ENCODE measurements around the gene GNAT2. TPM values are rescaled to one million over a fixed set of nuclear protein-coding genes. Genes with fewer than 3 reads are reported as not detected.

Gene GNAT2
- polyA plus RNA-seq, 1 experiment, result 0.09 TPM

GRCh38 chr1:109639063-109639840, 19.8 kb upstream of the GNAT2 start:
- Histone ChIP-seq H3K4me3 (ENCODE audit: low read depth, low read length) (no peak overlapping the region), H3K27me3 (ENCODE audit: control insufficient read depth, insufficient read depth, low read length) (no peaks in the 10 kb centered on the region), H3K36me3 (ENCODE audit: control insufficient read depth, insufficient read depth, low read length) (no peaks in the 10 kb centered on the region)
- TF ChIP-seq CTCF (IDR thresholded peaks at IDR 0.05; ENCODE audit: insufficient read depth, low read depth, low read length), result no peak
- CTCF ChIA-PET, result interaction anchor here (0.7 to 11.8 kb wide), 26 partner anchors 14 to 372 kb away, joined by 3 to 288 read pairs (median 7); partner anchors contain the start of genes AHCYL1, AMPD2, CYB561D1 and EPS8L3
- POLR2A ChIA-PET, result interaction anchor here (1.4 kb wide), 1 partner anchor 91 kb away, joined by 5 read pairs; the partner anchor contains the start of gene GNAI3
- DNase-seq (ENCODE audit: low read depth), result no peak

- ChIA-PET POLR2A (interaction anchor here (0.6 kb wide), 1 partner anchor 155 kb away, joined by 3 read pairs; no protein-coding TSS in a partner anchor), CTCF (interaction anchor here (0.6 to 11.8 kb wide), 8 partner anchors 12 to 348 kb away, joined by 3 to 288 read pairs (median 77); partner anchors contain the start of genes AHCYL1, AMPD2, GNAT2 and GSTM4)
- no peak for DNase-seq (ENCODE audit: low read depth)
- peaks cover 3% of the 10 kb centered on the region; the same call in 1 of the 2 replicates for H3K36me3 ChIP-seq (ENCODE audit: control insufficient read depth, insufficient read depth, low read length)
- H3K27me3 ChIP-seq (ENCODE audit: control insufficient read depth, insufficient read depth, low read length), result no peaks in the 10 kb centered on the region
- TF ChIP-seq CTCF (IDR thresholded peaks at IDR 0.05; ENCODE audit: insufficient read depth, low read depth, low read length), result no peak
- no peak overlapping the region for H3K4me3 ChIP-seq (ENCODE audit: low read depth, low read length)
These were observed 18.0 kb upstream of the GNAT2 start for GRCh38 chr1:109637446-109637845.

GRCh38 chr1:109636201-109636952, 17.0 kb upstream of the GNAT2 start:
- H3K36me3 ChIP-seq (ENCODE audit: control insufficient read depth, insufficient read depth, low read length), result peaks cover 9% of the 10 kb centered on the region
- TF ChIP-seq CTCF (IDR thresholded peaks at IDR 0.05; ENCODE audit: insufficient read depth, low read depth, low read length), result no peak
- DNase-seq (ENCODE audit: low read depth), result no peak
- ChIA-PET POLR2A (no interaction called here), CTCF (interaction anchor here (1.0 to 11.8 kb wide), 9 partner anchors 11 to 349 kb away, joined by 3 to 288 read pairs (median 40); partner anchors contain the start of genes AHCYL1, AMPD2, GNAI3 and GNAT2)
- H3K27me3 ChIP-seq (ENCODE audit: control insufficient read depth, insufficient read depth, low read length), result no peaks in the 10 kb centered on the region
- no peak overlapping the region for H3K4me3 ChIP-seq (ENCODE audit: low read depth, low read length)

GRCh38 chr1:109635862-109636200, 16.4 kb upstream of the GNAT2 start:
- Histone ChIP-seq H3K36me3 (ENCODE audit: control insufficient read depth, insufficient read depth, low read length) (peaks cover 14% of the 10 kb centered on the region), H3K4me3 (ENCODE audit: low read depth, low read length) (no peak overlapping the region), H3K27me3 (ENCODE audit: control insufficient read depth, insufficient read depth, low read length) (no peaks in the 10 kb centered on the region)
- DNase-seq (ENCODE audit: low read depth), result no peak
- no peak for TF ChIP-seq CTCF (IDR thresholded peaks at IDR 0.05; ENCODE audit: insufficient read depth, low read depth, low read length)
- CTCF ChIA-PET, result interaction anchor here (1.1 to 11.8 kb wide), 8 partner anchors 10 to 349 kb away, joined by 3 to 288 read pairs (median 77); partner anchors contain the start of genes AHCYL1, AMPD2, GNAI3 and GNAT2
- POLR2A ChIA-PET, result no interaction called here
